HCT116 (cell line): ENCODE data around the gene SSBP1. TPM values are rescaled to one million over a fixed set of nuclear protein-coding genes. Genes with fewer than 3 reads are reported as not detected.

Experiments used
- ATAC-seq: fragments of 200-7000 bp; cut with Tn5 transposase; 2 replicates; pipeline ENCODE4 v1.9.1; 2020; ENCODE audit warnings: mild to moderate bottlenecking, moderate library complexity
- BruUV-seq: library from RNA; stranded (reverse); fragments of 400-500 nt; replicated peaks from 2 replicates; lab custom pipeline; 2021; lab: Mats Ljungman, UMichigan
- CTCF ChIA-PET: fragments of 300-600 bp; sonication (Branson Sonifier 250); formaldehyde crosslinking; loops from one replicate; lab custom pipeline; 2021; ENCODE audit warnings: antibody characterized with exemption; lab: Charles Lee
- POLR2A ChIA-PET: fragments of 300-600, 350-600 bp; sonication (Branson Sonifier 250); formaldehyde crosslinking; loops from one replicate; lab custom pipeline; 2021; ENCODE audit warnings: antibody characterized with exemption; lab: Charles Lee
- RAD21 ChIA-PET, 2 experiments: fragments of 300-600 bp; sonication (Branson Sonifier 250); formaldehyde crosslinking; loops; one replicate each; lab custom pipeline; 2023; ENCODE audit warnings: low total read pairs in 2 of 2; ENCODE audit not compliant: uncharacterized antibody in 2 of 2, unreplicated experiment in 2 of 2, low non-redundant PET in 1 of 2; lab: Charles Lee
- DNase-seq: peaks from one replicate; pipeline ENCODE4 v3.0.0-alpha.2; 2010; ENCODE audit warnings: low read depth, low spot score
- H2AFZ ChIP-seq: fragments of 200-600 bp; shearing (Covaris generic), sonication (generic); 2 replicates; pipeline ENCODE4 v1.6.1; 2017; ENCODE audit warnings: low read depth, mixed run types, mixed read lengths, antibody characterized with exemption, low read length; ENCODE audit not compliant: poor library complexity, severe bottlenecking
- H3K27ac ChIP-seq: 2 replicates; pipeline ENCODE4 v1.5.1; 2012; ENCODE audit warnings: low read depth, low read length
- H3K27me3 ChIP-seq: fragments of 200-600 bp; sonication (generic); 2 replicates; pipeline ENCODE4 v1.6.1; 2016; ENCODE audit warnings: mixed run types, low read length, mixed read lengths; ENCODE audit not compliant: insufficient read depth
- H3K36me3 ChIP-seq, 2 experiments: fragments of 200-500 bp in 1 of 2; fragments of 200-600 bp in 1 of 2; sonication (Bioruptor generic) in 1 of 2; sonication (generic) in 1 of 2; 2 replicates each; pipeline versions ENCODE4 v1.5.1 to v1.6.1; 2014 to 2016; ENCODE audit warnings: low read length in 2 of 2, inconsistent platforms in 1 of 2, mixed read lengths in 1 of 2, mixed run types in 1 of 2; ENCODE audit not compliant: insufficient read depth in 2 of 2, control insufficient read depth in 1 of 2
- H3K4me1 ChIP-seq, 2 experiments: fragments of 200-600 bp in 1 of 2; sonication (generic) in 1 of 2; 2 replicates each; pipeline versions ENCODE4 v1.5.1 to v1.6.1; 2012 to 2017; ENCODE audit warnings: low read length in 2 of 2, inconsistent platforms in 1 of 2, mild to moderate bottlenecking in 1 of 2, mixed read lengths in 1 of 2, mixed run types in 1 of 2, moderate library complexity in 1 of 2; ENCODE audit not compliant: insufficient read depth in 2 of 2, control insufficient read depth in 1 of 2
- H3K4me2 ChIP-seq: fragments of 200-600 bp; sonication (generic); 2 replicates; pipeline ENCODE4 v1.6.1; 2017; ENCODE audit warnings: mixed run types, low read length, mixed read lengths
- H3K4me3 ChIP-seq, 2 experiments: fragments of 200-600 bp in 1 of 2; sonication (generic) in 1 of 2; replicated peaks in 1 of 2; 2 replicates each; pipeline ENCODE4 v1.5.1; 2011 to 2016; ENCODE audit warnings: low read length in 2 of 2, control low read depth in 1 of 2, low read depth in 1 of 2, mild to moderate bottlenecking in 1 of 2, mixed read lengths in 1 of 2, mixed run types in 1 of 2
- H3K79me2 ChIP-seq: fragments of 200-600 bp; sonication (generic); 2 replicates; pipeline ENCODE4 v1.6.1; 2017; ENCODE audit warnings: mild to moderate bottlenecking, mixed run types, low read length, moderate library complexity, mixed read lengths; ENCODE audit not compliant: insufficient read depth
- H3K9ac ChIP-seq: fragments of 200-600 bp; sonication (generic); 2 replicates; pipeline ENCODE4 v1.6.1; 2016; ENCODE audit warnings: low read length, mixed read lengths
- H3K9me2 ChIP-seq: fragments of 200-600 bp; sonication (generic), shearing (Covaris generic); 2 replicates; pipeline ENCODE4 v1.6.1; 2017; ENCODE audit warnings: mixed run types, mild to moderate bottlenecking, moderate library complexity; ENCODE audit not compliant: insufficient read depth
- H3K9me3 ChIP-seq, 2 experiments: fragments of 200-500 bp in 1 of 2; fragments of 200-600 bp in 1 of 2; sonication (Bioruptor generic) in 1 of 2; sonication (generic) in 1 of 2; 2 replicates each; pipeline ENCODE4 v1.6.1; 2014 to 2017; ENCODE audit warnings: low read length in 2 of 2, mixed read lengths in 2 of 2, inconsistent platforms in 1 of 2, low read depth in 1 of 2, mild to moderate bottlenecking in 1 of 2, mixed run types in 1 of 2, moderate library complexity in 1 of 2; ENCODE audit not compliant: control insufficient read depth in 1 of 2, insufficient read depth in 1 of 2
- H4K20me1 ChIP-seq: fragments of 200-600 bp; sonication (generic), shearing (Covaris generic); 2 replicates; pipeline ENCODE4 v1.6.1; 2017; ENCODE audit warnings: mixed run types, mild to moderate bottlenecking, moderate library complexity; ENCODE audit not compliant: insufficient read depth
- CBX3 ChIP-seq: IDR thresholded peaks from 2 replicates; pipeline ENCODE4 v1.6.1; 2012; ENCODE audit warnings: low read depth
- ELF1 ChIP-seq: IDR thresholded peaks from 2 replicates; pipeline ENCODE4 v1.6.1; 2012; ENCODE audit warnings: low read depth, borderline replicate concordance
- POLR2A ChIP-seq: IDR thresholded peaks from 2 replicates; pipeline ENCODE4 v1.7.0; 2011; ENCODE audit warnings: borderline replicate concordance; ENCODE audit not compliant: insufficient read depth, insufficient read length; ENCODE audit errors: extremely low read depth
- POLR2AphosphoS5 ChIP-seq: IDR thresholded peaks from 2 replicates; pipeline ENCODE4 v1.6.1; 2011; ENCODE audit warnings: mild to moderate bottlenecking, low read depth, low read length, moderate library complexity
- RAD21 ChIP-seq: IDR thresholded peaks from 2 replicates; pipeline ENCODE4 v1.6.1; 2012; ENCODE audit warnings: low read depth, mild to moderate bottlenecking
- SRF ChIP-seq: IDR thresholded peaks from 2 replicates; pipeline ENCODE4 v1.6.1; 2012; ENCODE audit warnings: low read depth
- TCF7L2 ChIP-seq: IDR thresholded peaks from 2 replicates; pipeline ENCODE4 v1.7.0; 2011; ENCODE audit warnings: borderline replicate concordance, inconsistent platforms; ENCODE audit not compliant: insufficient read depth, insufficient read length; ENCODE audit errors: extremely low read depth
- intact Hi-C: fragments of 100-400 bp; cut with micrococcal nuclease; formaldehyde crosslinking; loops from 2 replicates; pipeline ENCODE4 v1.10.0; 2022
- total RNA-seq: library from RNA; stranded (reverse); gene quantifications from one replicate; pipeline ENCODE4 v1.2.1, GENCODE V29; 2021; ENCODE audit not compliant: unreplicated experiment
- TF ChIP-seq, protein P1 (sequence below), 3 experiments: fragments of 200-600 bp in 1 of 3; sonication (generic) in 1 of 3; IDR thresholded peaks in 2 of 3; conservative IDR thresholded peaks in 1 of 3; 2 replicates each; pipeline ENCODE4 v1.5.1; 2012 to 2017; ENCODE audit warnings: low read depth in 2 of 3, low read length in 2 of 3, antibody characterized with exemption in 1 of 3, borderline replicate concordance in 1 of 3, control low read depth in 1 of 3, mild to moderate bottlenecking in 1 of 3, mixed read lengths in 1 of 3, mixed run types in 1 of 3, moderate library complexity in 1 of 3; ENCODE audit not compliant: insufficient read depth in 1 of 3
- TF ChIP-seq, protein P2 (sequence below): IDR thresholded peaks from 2 replicates; pipeline ENCODE4 v1.6.1; 2011; ENCODE audit warnings: mild to moderate bottlenecking, low read length, moderate library complexity; ENCODE audit not compliant: insufficient replicate concordance; ENCODE audit errors: extremely low read depth

Gene SSBP1
- total RNA-seq, 1 experiment from 2014 or later, result 171 TPM

DNA sequence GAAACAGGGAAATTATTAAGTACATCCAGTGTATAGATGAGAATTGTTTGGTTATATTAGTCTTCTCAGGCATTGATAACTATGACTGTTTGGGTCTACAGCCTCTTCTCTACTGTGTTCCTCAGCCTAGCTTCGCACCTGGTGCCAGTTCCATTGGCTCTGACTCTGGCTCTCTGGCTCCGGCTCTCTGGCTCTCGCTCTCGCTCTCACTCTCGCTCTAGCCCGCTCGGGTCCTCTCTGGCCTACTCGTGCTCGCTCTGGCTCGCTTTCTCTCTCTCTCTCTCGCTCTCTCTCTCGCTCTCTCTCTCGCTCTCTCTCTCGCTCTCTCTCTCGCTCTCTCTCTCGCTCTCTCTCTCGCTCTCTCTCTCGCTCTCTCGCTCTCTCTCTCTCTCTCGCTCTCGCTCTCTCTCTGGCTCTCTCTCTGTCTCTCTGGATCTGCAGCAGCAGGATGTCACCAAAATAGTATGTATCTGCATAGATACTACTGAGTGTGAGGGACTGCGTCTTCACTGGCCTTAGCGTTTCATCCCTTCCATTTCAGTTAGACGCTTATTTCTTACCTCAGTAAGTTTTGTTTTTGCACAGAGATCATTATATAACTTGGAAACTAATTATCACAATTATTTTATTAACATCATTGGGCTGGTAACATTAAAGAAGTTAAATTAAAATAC lies 6.5 kb upstream of the SSBP1 start:
- DNase-seq (no peak), ATAC-seq (no peak)
- no TSS peak for BruUV-seq
- CTCF ChIA-PET, result no interaction called here
- Histone ChIP-seq H2AFZ (no peak overlapping the region), H3K27ac (no peak overlapping the region), H4K20me1 (no peaks in the 10 kb centered on the region), H3K79me2 (no peaks in the 10 kb centered on the region), H3K9me2 (no peaks in the 10 kb centered on the region), H3K4me3 (no peak overlapping the region), H3K4me2 (no peak overlapping the region), H3K36me3 (no peaks in the 10 kb centered on the region), H3K4me1 (no peaks in the 10 kb centered on the region), H3K9ac (no peak overlapping the region), H3K9me3 (no peaks in the 10 kb centered on the region), H3K27me3 (peaks cover 5% of the 10 kb centered on the region; the same call in 1 of the 2 replicates)
- POLR2A ChIA-PET, result no interaction called here
- RAD21 ChIA-PET, result no interaction called here
- TF ChIP-seq POLR2A, result no peak
- TF ChIP-seq ELF1, result no peak
- TF ChIP-seq POLR2AphosphoS5, result no peak
- no peak for TF ChIP-seq CBX3
- no peak for TF ChIP-seq SRF
- TF ChIP-seq, protein P1, sequence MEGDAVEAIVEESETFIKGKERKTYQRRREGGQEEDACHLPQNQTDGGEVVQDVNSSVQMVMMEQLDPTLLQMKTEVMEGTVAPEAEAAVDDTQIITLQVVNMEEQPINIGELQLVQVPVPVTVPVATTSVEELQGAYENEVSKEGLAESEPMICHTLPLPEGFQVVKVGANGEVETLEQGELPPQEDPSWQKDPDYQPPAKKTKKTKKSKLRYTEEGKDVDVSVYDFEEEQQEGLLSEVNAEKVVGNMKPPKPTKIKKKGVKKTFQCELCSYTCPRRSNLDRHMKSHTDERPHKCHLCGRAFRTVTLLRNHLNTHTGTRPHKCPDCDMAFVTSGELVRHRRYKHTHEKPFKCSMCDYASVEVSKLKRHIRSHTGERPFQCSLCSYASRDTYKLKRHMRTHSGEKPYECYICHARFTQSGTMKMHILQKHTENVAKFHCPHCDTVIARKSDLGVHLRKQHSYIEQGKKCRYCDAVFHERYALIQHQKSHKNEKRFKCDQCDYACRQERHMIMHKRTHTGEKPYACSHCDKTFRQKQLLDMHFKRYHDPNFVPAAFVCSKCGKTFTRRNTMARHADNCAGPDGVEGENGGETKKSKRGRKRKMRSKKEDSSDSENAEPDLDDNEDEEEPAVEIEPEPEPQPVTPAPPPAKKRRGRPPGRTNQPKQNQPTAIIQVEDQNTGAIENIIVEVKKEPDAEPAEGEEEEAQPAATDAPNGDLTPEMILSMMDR (IDR thresholded peaks at IDR 0.05 in 2 of 3, conservative IDR thresholded peaks at IDR 0.05 in 1 of 3; ENCODE audit: borderline replicate concordance in 1 of 3, insufficient read depth in 1 of 3, low read depth in 2 of 3, low read length in 2 of 3), result no peak
- TF ChIP-seq RAD21, result no peak
- TF ChIP-seq TCF7L2, result no peak
- TF ChIP-seq, protein P2, sequence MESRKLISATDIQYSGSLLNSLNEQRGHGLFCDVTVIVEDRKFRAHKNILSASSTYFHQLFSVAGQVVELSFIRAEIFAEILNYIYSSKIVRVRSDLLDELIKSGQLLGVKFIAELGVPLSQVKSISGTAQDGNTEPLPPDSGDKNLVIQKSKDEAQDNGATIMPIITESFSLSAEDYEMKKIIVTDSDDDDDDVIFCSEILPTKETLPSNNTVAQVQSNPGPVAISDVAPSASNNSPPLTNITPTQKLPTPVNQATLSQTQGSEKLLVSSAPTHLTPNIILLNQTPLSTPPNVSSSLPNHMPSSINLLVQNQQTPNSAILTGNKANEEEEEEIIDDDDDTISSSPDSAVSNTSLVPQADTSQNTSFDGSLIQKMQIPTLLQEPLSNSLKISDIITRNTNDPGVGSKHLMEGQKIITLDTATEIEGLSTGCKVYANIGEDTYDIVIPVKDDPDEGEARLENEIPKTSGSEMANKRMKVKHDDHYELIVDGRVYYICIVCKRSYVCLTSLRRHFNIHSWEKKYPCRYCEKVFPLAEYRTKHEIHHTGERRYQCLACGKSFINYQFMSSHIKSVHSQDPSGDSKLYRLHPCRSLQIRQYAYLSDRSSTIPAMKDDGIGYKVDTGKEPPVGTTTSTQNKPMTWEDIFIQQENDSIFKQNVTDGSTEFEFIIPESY, result no peak
- intact Hi-C loops, result loop anchor here (10.0 kb wide), 1 partner anchor 177 kb away; the partner anchor contains the start of gene AGK
